CD14-positive monocyte (primary cell): ENCODE data around the gene SCAMP5. TPM values are rescaled to one million over a fixed set of nuclear protein-coding genes. Genes with fewer than 3 reads are reported as not detected.

ENCODE experiments used
- DNase-seq, 3 donors: peaks; one replicate each; pipeline ENCODE4 v3.0.0-alpha.2; 2011 to 2022
- H2AFZ ChIP-seq: 2 replicates; pipeline ENCODE4 v1.6.0; 2012; ENCODE audit warnings: mild to moderate bottlenecking, low read depth, low read length, inconsistent platforms; ENCODE audit not compliant: insufficient read depth, poor library complexity, severe bottlenecking
- H3K27ac ChIP-seq, 2 donors: 1 replicate in 1 of 2; 2 replicates in 1 of 2; pipeline ENCODE4 v1.5.1; 2012 to 2013; ENCODE audit warnings: low read length in 2 of 2, control low read depth in 1 of 2, inconsistent platforms in 1 of 2, low read depth in 1 of 2, mild to moderate bottlenecking in 1 of 2
- H3K27me3 ChIP-seq, 2 donors: one replicate each; pipeline versions ENCODE4 v1.6.0 to v1.6.1; 2011 to 2013; ENCODE audit warnings: low read length in 2 of 2; ENCODE audit not compliant: control insufficient read depth in 2 of 2, insufficient read depth in 2 of 2
- H3K36me3 ChIP-seq, 2 donors: replicated peaks in 1 of 2; 1 replicate in 1 of 2; 2 replicates in 1 of 2; pipeline versions ENCODE4 v1.5.1 to v1.6.1; 2012 to 2013; ENCODE audit warnings: low read length in 2 of 2, control low read depth in 1 of 2, inconsistent platforms in 1 of 2, mild to moderate bottlenecking in 1 of 2; ENCODE audit not compliant: insufficient read depth in 2 of 2, control insufficient read depth in 1 of 2
- H3K4me1 ChIP-seq, 2 donors: 1 replicate in 1 of 2; 2 replicates in 1 of 2; pipeline versions ENCODE4 v1.5.1 to v1.6.1; 2012 to 2013; ENCODE audit warnings: low read length in 2 of 2, control low read depth in 1 of 2, inconsistent platforms in 1 of 2, mild to moderate bottlenecking in 1 of 2, moderate library complexity in 1 of 2; ENCODE audit not compliant: insufficient read depth in 2 of 2, control insufficient read depth in 1 of 2
- H3K4me2 ChIP-seq: replicated peaks from 2 replicates; pipeline ENCODE3; 2012; ENCODE audit warnings: low read length, moderate library complexity, mild to moderate bottlenecking; ENCODE audit not compliant: poor library complexity, severe bottlenecking; ENCODE audit errors: extremely low read depth
- H3K4me3 ChIP-seq, 3 experiments: fragments of 200-600 bp in 1 of 3; sonication (generic) in 1 of 3; replicated peaks in 1 of 3; 1 replicate in 2 of 3; 2 replicates in 1 of 3; pipeline ENCODE4 v1.5.1; 2011 to 2013; ENCODE audit warnings: low read length in 3 of 3, mild to moderate bottlenecking in 3 of 3, control low read depth in 2 of 3, low read depth in 2 of 3, inconsistent platforms in 1 of 3, moderate library complexity in 1 of 3
- H3K79me2 ChIP-seq: 2 replicates; pipeline ENCODE4 v1.6.0; 2012; ENCODE audit warnings: mild to moderate bottlenecking, control low read depth, inconsistent platforms, low read length, moderate library complexity; ENCODE audit not compliant: insufficient read depth
- H3K9ac ChIP-seq: 2 replicates; pipeline ENCODE4 v1.6.0; 2017; ENCODE audit warnings: low read length, mild to moderate bottlenecking; ENCODE audit not compliant: insufficient read depth, poor library complexity, severe bottlenecking
- H3K9me3 ChIP-seq, 2 donors: replicated peaks in 1 of 2; 1 replicate in 1 of 2; 2 replicates in 1 of 2; pipeline versions ENCODE4 v1.5.1 to v1.6.1; 2012 to 2013; ENCODE audit warnings: low read length in 2 of 2, control low read depth in 1 of 2; ENCODE audit not compliant: control insufficient read depth in 1 of 2, insufficient read depth in 1 of 2
- H4K20me1 ChIP-seq: 2 replicates; pipeline ENCODE4 v1.6.0; 2012; ENCODE audit warnings: mild to moderate bottlenecking, low read length, control low read depth, moderate library complexity; ENCODE audit not compliant: insufficient read depth
- H3K27ac Mint-ChIP-seq, 7 donors: one replicate each; pipeline ENCODE4 v1.8.0; 2020; ENCODE audit warnings: mild to moderate bottlenecking in 7 of 7, mixed read lengths in 7 of 7, moderate library complexity in 6 of 7, inconsistent platforms in 2 of 7
- H3K27me3 Mint-ChIP-seq, 3 donors: one replicate each; pipeline ENCODE4 v1.8.0; 2021 to 2022; ENCODE audit warnings: low read depth in 3 of 3, mild to moderate bottlenecking in 3 of 3, mixed read lengths in 3 of 3, moderate library complexity in 3 of 3, inconsistent platforms in 1 of 3
- H3K36me3 Mint-ChIP-seq, 2 donors: one replicate each; pipeline ENCODE4 v1.8.0; 2020; ENCODE audit warnings: mixed read lengths in 2 of 2, inconsistent platforms in 1 of 2, mild to moderate bottlenecking in 1 of 2
- H3K4me1 Mint-ChIP-seq: one replicate; pipeline ENCODE4 v1.8.0; 2020; ENCODE audit warnings: mild to moderate bottlenecking, mixed read lengths
- H3K4me3 Mint-ChIP-seq, 2 donors: one replicate each; pipeline ENCODE4 v1.8.0; 2020; ENCODE audit warnings: mild to moderate bottlenecking in 2 of 2, mixed read lengths in 2 of 2, moderate library complexity in 1 of 2
- H3K9me3 Mint-ChIP-seq, 7 donors: one replicate each; pipeline ENCODE4 v1.8.0; 2020 to 2022; ENCODE audit warnings: mixed read lengths in 7 of 7, mild to moderate bottlenecking in 6 of 7, moderate library complexity in 6 of 7, inconsistent platforms in 2 of 7
- WGBS: methylation state at CpG from one replicate; pipeline ENCODE4 v1.1.5; 2013; ENCODE audit warnings: missing lambda C conversion rate; ENCODE audit not compliant: insufficient coverage; 5-methylcytosine and 5-hydroxymethylcytosine counted together
- intact Hi-C, 2 donors: fragments of 100-400 bp; cut with micrococcal nuclease; formaldehyde crosslinking; loops; one replicate each; pipeline versions ENCODE4 v1.15.0 to v1.15.1; 2023
- polyA plus RNA-seq, 3 donors: library from polyadenylated mRNA; depleted of rRNA in 1 of 3; unstranded in 2 of 3; stranded (reverse) in 1 of 3; fragments of 300-500 nt in 2 of 3; fragments of >200 nt in 1 of 3; fragmentation: Illumina TruSeq in 2 of 3; gene quantifications; 1 replicate in 2 of 3; 2 replicates in 1 of 3; pipeline ENCODE4 v1.2.3, GENCODE V29; 2012 to 2021
- TF ChIP-seq, protein P1 (sequence below): fragments of 200-600 bp; IDR thresholded peaks from one replicate; pipeline ENCODE4 v1.8.0; 2022; ENCODE audit warnings: antibody characterized with exemption, mild to moderate bottlenecking

The SCAMP5 gene
- polyA plus RNA-seq, 3 donors: 0.08 to 0.32 TPM; not detected in 1

DNA sequence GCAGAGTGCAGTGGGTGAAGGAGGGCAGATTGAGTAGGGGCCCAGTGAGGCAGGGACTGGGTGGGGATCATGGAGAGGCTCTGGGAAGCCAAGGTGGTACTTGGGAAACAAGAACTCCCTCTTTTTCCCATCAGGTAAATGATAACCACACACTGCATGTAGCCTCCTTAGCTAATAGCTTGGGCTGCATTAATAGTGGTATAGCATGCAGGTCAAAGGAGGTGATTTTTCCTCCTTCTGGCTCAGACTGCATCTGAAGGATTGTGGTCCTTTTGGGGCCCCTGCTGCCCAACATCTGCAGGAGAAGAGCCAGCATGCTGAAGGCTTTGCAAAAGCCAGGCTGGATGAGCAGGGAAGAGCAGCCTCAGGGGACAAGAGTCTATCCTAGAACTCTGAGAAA is 73.4 kb downstream of the SCAMP5 start:
- H3K4me3 ChIP-seq: no peak overlapping the region
- no peaks in the 10 kb centered on the region for H3K79me2 ChIP-seq
- H3K9me3 ChIP-seq: no peaks in the 10 kb centered on the region
- H3K4me2 ChIP-seq: no peak overlapping the region
- Mint-ChIP-seq H3K27me3 (peaks cover 0 to 7% (median 3%) of the 10 kb centered on the region in 3 donors), H3K36me3 (peaks cover 16 to 26% of the 10 kb centered on the region in 2 donors), H3K4me3 (no peak overlapping the region), H3K9me3 (peaks cover 0 to 2% (median 0%) of the 10 kb centered on the region in 7 donors), H3K27ac (peak overlapping the region; percentile 64 to 100 (median 98)), H3K4me1 (peaks cover 94% of the 10 kb centered on the region)
- DNase-seq: no peak
- H2AFZ ChIP-seq: no peak overlapping the region
- H3K27ac ChIP-seq: peak overlapping the region; percentile 92 to 94
- H3K27me3 ChIP-seq: no peaks in the 10 kb centered on the region
- TF ChIP-seq, protein P1, sequence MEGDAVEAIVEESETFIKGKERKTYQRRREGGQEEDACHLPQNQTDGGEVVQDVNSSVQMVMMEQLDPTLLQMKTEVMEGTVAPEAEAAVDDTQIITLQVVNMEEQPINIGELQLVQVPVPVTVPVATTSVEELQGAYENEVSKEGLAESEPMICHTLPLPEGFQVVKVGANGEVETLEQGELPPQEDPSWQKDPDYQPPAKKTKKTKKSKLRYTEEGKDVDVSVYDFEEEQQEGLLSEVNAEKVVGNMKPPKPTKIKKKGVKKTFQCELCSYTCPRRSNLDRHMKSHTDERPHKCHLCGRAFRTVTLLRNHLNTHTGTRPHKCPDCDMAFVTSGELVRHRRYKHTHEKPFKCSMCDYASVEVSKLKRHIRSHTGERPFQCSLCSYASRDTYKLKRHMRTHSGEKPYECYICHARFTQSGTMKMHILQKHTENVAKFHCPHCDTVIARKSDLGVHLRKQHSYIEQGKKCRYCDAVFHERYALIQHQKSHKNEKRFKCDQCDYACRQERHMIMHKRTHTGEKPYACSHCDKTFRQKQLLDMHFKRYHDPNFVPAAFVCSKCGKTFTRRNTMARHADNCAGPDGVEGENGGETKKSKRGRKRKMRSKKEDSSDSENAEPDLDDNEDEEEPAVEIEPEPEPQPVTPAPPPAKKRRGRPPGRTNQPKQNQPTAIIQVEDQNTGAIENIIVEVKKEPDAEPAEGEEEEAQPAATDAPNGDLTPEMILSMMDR: no peak
- H3K4me1 ChIP-seq: peaks cover 92 to 95% of the 10 kb centered on the region in 2 donors
- no peaks in the 10 kb centered on the region for H3K36me3 ChIP-seq
- peak overlapping the region; percentile 55 for H3K9ac ChIP-seq
- intact Hi-C loops: loop anchor here in 1 of 2 donors (5.0 kb wide), 1 partner anchor 36 kb away; no protein-coding TSS in a partner anchor
- no peaks in the 10 kb centered on the region for H4K20me1 ChIP-seq

DNA sequence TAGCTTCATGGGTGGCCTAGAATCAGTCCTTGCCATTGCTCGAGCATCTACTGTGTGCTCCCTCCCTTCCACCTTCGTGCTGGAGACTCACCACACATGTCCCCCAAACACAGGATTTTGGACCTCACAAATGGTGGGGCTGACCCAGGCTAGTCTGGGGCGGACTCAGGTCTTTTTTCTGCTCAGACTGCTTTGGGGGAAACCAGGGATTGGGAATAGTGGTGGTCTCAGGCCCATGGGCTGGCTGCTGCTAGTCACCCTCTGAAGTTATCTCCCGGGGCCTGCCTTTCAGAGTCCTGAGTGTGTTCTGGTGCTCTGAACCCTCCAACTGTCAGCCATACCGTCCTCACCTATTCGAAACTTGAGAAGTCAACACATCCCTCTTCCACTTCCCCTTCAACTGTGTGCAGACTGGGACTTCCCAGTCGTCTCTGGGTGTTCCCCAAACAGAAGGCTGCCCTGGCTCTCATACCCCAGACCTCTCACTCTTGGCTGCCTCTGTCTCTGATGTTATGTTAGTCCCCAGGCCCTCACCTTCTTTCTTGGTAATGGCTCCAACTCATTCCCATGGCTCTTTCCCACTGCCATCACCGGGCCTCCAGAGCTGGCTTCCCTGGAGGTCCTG is 74.0 kb downstream of the SCAMP5 start:
- Histone ChIP-seq H2AFZ (no peak overlapping the region), H3K4me3 (no peak overlapping the region), H3K4me1 (peaks cover 89 to 97% of the 10 kb centered on the region in 2 donors), H3K27me3 (no peaks in the 10 kb centered on the region), H4K20me1 (no peaks in the 10 kb centered on the region), H3K9ac (peak overlapping the region; percentile 55), H3K36me3 (no peaks in the 10 kb centered on the region), H3K9me3 (no peaks in the 10 kb centered on the region), H3K79me2 (no peaks in the 10 kb centered on the region), H3K4me2 (peak overlapping the region; percentile 27), H3K27ac (peak overlapping the region; percentile 92 to 94)
- DNase-seq: peak; percentile 88 to 94 (median 94)
- peaks cover 0 to 2% (median 0%) of the 10 kb centered on the region in 7 donors for H3K9me3 Mint-ChIP-seq
- WGBS: 27% methylated on average over 6 of the region's 8 CpGs
- intact Hi-C loops: loop anchor here in 1 of 2 donors (5.0 kb wide), 1 partner anchor 37 kb away; no protein-coding TSS in a partner anchor
- H3K27ac Mint-ChIP-seq: peak overlapping the region; percentile 95 to 100 (median 98)
- peak overlapping the region; percentile 38 to 63 for H3K4me3 Mint-ChIP-seq
- peaks cover 89% of the 10 kb centered on the region for H3K4me1 Mint-ChIP-seq
- TF ChIP-seq, protein P1: no peak
- H3K36me3 Mint-ChIP-seq: peaks cover 16 to 26% of the 10 kb centered on the region in 2 donors
- H3K27me3 Mint-ChIP-seq: peaks cover 1 to 7% (median 2%) of the 10 kb centered on the region in 3 donors
